Measurements from ENCODE around the gene UBAP2. TPM values are rescaled to one million over a fixed set of nuclear protein-coding genes. Genes with fewer than 3 reads are reported as not detected.
"Not testable (repeated sequence)": the region's sequence is repeated elsewhere in the genome, so short reads cannot be mapped to it uniquely, and the experiment has no call there.

The UBAP2 gene
- total RNA-seq, 1 experiment from 2014 or later: 12.3 TPM

GRCh38 chr9:33988219-33988890 is 60.3 kb downstream of the UBAP2 start:
- no peak for DNase-seq (ENCODE audit: low read depth)

- no peak for DNase-seq (ENCODE audit: low read depth)
These were observed 72.3 kb downstream of the UBAP2 start for GRCh38 chr9:33976414-33976813.

- no peak for DNase-seq (ENCODE audit: low read depth)
These were observed 76.0 kb downstream of the UBAP2 start for GRCh38 chr9:33972698-33973097.

- DNase-seq (ENCODE audit: low read depth): no peak
These were observed 84.5 kb downstream of the UBAP2 start for GRCh38 chr9:33964086-33964768.

- not testable (repeated sequence) for DNase-seq (ENCODE audit: low read depth)
These were observed 86.2 kb downstream of the UBAP2 start for GRCh38 chr9:33962468-33962867.

GRCh38 chr9:33959725-33960124 is 89.0 kb downstream of the UBAP2 start:
- DNase-seq (ENCODE audit: low read depth): no peak

GRCh38 chr9:33956544-33956943 is 92.1 kb downstream of the UBAP2 start:
- DNase-seq (ENCODE audit: low read depth): no peak

- DNase-seq (ENCODE audit: low read depth): no peak
These were observed 96.6 kb downstream of the UBAP2 start for GRCh38 chr9:33952066-33952465.

- DNase-seq (ENCODE audit: low read depth): no peak
These were observed 98.3 kb downstream of the UBAP2 start for GRCh38 chr9:33950371-33950770.

- DNase-seq (ENCODE audit: low read depth): peak; percentile 93
These were observed 101.7 kb downstream of the UBAP2 start for GRCh38 chr9:33946779-33947535.

- no peak for DNase-seq (ENCODE audit: low read depth)
These were observed 105.3 kb downstream of the UBAP2 start for GRCh38 chr9:33943389-33943788.

GRCh38 chr9:33942471-33943083 is 106.1 kb downstream of the UBAP2 start:
- peak; percentile 79 for DNase-seq (ENCODE audit: low read depth)

GRCh38 chr9:33939924-33940874 is 108.5 kb downstream of the UBAP2 start:
- no peak for DNase-seq (ENCODE audit: low read depth)

- no peak for DNase-seq (ENCODE audit: low read depth)
These were observed 114.4 kb downstream of the UBAP2 start for GRCh38 chr9:33934188-33934878.

GRCh38 chr9:33932078-33932807 is 116.4 kb downstream of the UBAP2 start:
- no peak for DNase-seq (ENCODE audit: low read depth)

- DNase-seq (ENCODE audit: low read depth): no peak
These were observed 117.4 kb downstream of the UBAP2 start for GRCh38 chr9:33931326-33931725.

GRCh38 chr9:33927694-33928093 is 121.0 kb downstream of the UBAP2 start:
- DNase-seq (ENCODE audit: low read depth): no peak

- no peak for DNase-seq (ENCODE audit: low read depth)
These were observed 121.8 kb downstream of the UBAP2 start for GRCh38 chr9:33926746-33927485.

Data from RPMI7951 (cell line).